GM21515 (cell line): ENCODE data around the gene PPP3CB.

ENCODE experiments used
- ATAC-seq: cut with Tn5 transposase; IDR thresholded peaks from one replicate; pipeline ENCODE4 v1.9.1; 2021; ENCODE audit not compliant: unreplicated experiment

Gene PPP3CB

GRCh38 chr10:73495884-73496674 lies at the start of gene PPP3CB:
TSS of gene PPP3CB (minus strand) at chr10:73496024. CDS start at chr10:73495889, 135 bp downstream.
- ATAC-seq, result peak; percentile 51

GRCh38 chr10:73545357-73545756 lies 49.5 kb upstream of the PPP3CB start:
- no peak for ATAC-seq

GRCh38 chr10:73537709-73538108 lies 41.9 kb upstream of the PPP3CB start:
- no peak for ATAC-seq

DNA sequence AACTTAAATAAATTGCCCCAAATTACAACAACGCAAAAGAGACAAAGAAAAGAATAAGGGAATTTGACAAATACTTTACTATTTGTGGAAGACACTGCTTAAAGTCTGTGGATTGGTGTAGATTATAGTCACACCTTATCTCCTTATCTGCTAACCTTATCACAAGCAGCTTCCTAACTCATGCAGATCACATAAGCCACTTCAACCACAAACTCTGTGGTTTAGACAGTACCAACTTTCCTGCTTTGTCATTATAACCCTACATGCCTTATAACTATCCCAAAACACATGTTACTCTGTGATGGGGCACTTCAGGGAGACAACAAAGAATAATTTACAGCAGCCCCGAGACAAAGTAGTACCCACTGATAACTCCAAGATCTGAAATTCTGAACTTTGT lies 41.5 kb upstream of the PPP3CB start:
- no peak for ATAC-seq

- ATAC-seq, result no peak
Observed at GRCh38 chr10:73534857-73535256, 39.0 kb upstream of the PPP3CB start.

- ATAC-seq, result no peak
Observed at GRCh38 chr10:73529089-73529832, 33.4 kb upstream of the PPP3CB start.

DNA sequence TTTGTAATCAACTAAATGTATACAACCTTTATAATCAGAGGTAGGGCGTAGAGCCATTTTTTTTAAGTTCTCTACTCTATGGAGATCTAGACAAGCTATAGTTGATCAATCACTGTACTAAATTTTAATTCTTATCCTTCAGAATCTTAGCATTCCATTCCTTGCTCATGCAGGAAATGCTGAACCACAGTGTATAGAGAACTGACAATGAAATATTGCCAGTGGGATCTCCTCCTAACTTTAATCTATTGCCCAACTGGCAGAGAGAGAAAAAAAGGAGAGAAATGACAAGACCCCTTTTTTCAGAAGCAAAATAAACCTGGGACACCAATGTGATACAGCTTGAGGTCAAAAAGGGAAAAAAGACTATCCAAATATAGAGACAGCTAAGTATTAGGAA lies 26.4 kb upstream of the PPP3CB start:
- ATAC-seq, result no peak

DNA sequence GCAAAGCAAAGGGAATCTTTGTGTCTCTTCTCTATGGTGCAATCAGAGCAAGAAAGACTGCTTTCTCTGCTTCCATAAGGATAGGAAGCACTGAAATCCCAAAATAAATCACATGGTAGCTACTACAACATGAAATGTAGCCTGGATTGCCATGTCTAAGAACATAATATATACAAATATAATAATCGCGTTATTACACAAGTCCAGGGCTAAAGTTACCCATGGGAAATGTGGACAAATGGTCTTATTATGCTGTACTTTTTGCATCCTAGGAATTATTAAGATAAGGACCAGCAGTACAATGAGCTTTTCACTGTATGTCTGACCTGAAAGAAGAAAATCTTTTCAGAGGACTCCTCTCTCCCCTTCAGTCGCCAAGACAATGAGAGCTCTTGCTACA lies 23.5 kb upstream of the PPP3CB start:
- no peak for ATAC-seq

DNA sequence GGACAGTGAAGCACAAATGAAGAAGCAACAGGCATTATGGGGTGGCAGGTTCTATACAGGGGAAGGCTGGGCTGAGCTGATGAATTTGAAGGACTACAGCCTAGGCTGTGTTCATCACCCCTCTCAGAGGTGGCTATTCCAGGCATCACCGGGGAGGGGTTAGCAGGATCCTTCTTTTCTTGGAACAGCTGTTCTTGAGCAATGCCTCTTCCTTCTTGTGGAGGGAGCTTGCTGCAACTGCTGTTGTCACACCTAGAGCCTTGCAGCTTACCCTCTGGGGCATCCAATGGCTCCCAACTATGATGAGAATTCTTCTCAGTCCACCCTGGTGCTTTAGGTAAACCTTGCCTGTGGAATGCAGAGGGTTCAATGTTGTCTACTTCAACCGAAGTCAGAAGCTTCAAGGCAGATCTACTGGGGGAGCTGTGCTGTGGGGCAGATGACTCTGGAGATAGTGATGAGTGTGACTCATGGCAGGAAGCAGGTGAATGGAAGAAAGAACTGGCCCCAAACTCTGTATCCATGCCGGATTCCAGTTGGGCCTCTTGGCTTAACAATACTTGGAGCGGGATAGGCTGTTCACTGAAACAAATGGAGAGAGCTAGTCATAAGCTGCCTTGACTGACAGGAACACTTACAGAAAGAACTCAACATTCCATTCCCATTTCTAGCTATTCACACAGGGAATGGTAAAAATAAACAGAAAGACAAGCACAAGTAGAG lies 21.5 kb upstream of the PPP3CB start:
- no peak for ATAC-seq

DNA sequence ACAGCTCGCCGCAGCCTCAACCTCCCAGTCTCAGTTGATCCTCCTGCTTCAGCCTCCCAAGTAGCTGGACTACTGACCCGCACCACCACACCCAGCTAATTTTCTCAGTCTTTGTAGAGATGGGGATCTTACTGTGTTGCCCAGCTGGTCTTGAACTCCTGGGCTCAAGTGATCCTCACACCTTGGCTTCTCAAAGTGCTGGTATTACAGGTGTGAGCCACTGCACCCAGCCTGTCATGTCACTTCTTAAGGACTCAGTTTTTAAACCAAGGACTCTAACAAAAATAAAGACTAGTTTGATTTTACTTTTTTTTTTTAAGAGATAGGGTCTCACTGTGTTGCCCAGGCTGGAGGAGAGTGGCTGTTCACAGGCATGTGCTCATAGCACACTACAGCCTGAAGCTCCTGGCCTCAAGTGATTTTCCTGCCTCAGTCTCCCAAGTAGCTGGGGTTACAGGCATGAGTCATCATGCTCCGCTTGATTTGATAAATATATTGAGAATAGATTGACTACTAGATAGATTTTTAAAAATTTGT lies 16.5 kb upstream of the PPP3CB start:
- no peak for ATAC-seq

- no peak for ATAC-seq
Observed at GRCh38 chr10:73509695-73510094, 13.9 kb upstream of the PPP3CB start.

GRCh38 chr10:73506491-73506890 lies 10.7 kb upstream of the PPP3CB start:
- ATAC-seq, result no peak

GRCh38 chr10:73506074-73506473 lies 10.2 kb upstream of the PPP3CB start:
- no peak for ATAC-seq

DNA sequence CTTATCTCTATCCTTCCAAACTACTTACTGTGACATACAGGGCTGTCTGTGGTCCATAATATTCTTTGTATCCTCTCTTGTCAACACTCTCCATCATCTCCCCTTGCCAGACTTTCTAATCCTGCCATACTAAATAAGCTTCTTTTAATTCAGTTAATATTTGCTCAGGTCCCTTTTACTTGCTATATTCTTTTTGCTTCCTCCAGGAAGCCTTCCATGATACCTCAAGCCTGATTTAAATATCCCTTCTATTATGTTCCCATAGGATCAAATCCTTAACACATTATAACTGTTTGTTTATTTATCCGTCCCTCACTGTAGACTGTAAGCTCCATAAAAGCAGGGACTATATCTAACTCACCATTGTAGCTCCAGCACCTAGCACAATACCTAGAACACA lies 7.2 kb upstream of the PPP3CB start:
- ATAC-seq, result no peak

DNA sequence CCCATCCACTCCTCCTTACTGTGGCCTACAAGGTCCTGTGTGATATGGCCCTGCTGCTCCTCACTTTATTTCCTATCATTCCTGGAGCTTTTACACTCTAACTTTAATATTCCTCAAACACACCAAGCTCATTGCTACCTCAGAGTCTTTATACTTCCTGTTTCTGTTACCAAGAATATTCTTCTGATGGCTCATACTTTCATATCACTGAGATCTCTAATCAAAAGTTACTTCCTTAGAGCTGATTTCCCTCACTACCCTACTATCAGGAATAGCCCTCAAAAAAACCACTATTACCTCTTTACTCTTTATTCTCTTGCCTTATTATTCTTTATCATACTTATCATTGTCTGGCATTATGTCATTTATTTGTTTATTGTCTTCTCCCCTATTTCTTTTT lies 5.8 kb upstream of the PPP3CB start:
- ATAC-seq, result no peak

DNA sequence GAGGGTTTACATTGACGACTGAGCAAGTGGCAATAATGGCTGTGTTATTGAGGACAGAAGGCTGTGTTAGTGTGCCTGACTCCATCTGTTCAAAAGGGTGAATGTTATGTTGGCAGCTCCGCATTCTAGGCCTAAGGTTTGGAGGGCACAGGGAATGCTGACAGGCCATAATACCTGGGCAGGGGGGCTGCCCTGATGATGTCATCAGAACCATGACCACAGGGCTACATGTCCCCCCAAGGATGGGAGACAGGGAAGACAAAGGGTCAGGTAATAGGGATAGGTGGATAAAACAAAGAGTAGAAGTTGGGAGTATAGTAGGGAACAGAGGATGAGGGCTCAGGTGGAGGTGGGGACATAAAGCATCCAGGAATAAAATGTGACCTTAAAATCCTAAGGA lies 1.8 kb upstream of the PPP3CB start:
- ATAC-seq, result no peak

GRCh38 chr10:73495226-73495883 lies 469 bp downstream of the PPP3CB start:
- peak; percentile 87 for ATAC-seq

GRCh38 chr10:73494877-73495225 lies 973 bp downstream of the PPP3CB start:
- no peak for ATAC-seq

- no peak for ATAC-seq
Observed at GRCh38 chr10:73494213-73494612, 1.6 kb downstream of the PPP3CB start.

GRCh38 chr10:73493781-73494180 lies 2.0 kb downstream of the PPP3CB start:
- ATAC-seq, result no peak

GRCh38 chr10:73486601-73487000 lies 9.2 kb downstream of the PPP3CB start:
- ATAC-seq, result no peak
